NB4 (cell line): ENCODE measurements around the gene APOL3.
"Not testable (repeated sequence)": the region's sequence is repeated elsewhere in the genome, so short reads cannot be mapped to it uniquely, and the experiment has no call there.

Experiments
- DNase-seq: peaks from one replicate; pipeline ENCODE4 v3.0.0; 2010; ENCODE audit warnings: low read depth
- H3K4me3 ChIP-seq: one replicate; pipeline ENCODE4 v1.5.1; 2011; ENCODE audit warnings: mild to moderate bottlenecking, low read depth, low read length, moderate library complexity
- CTCF ChIP-seq: IDR thresholded peaks from one replicate; pipeline ENCODE4 v1.5.1; 2012; ENCODE audit warnings: low read depth, low read length
- MAX ChIP-seq: IDR thresholded peaks from 2 replicates; pipeline ENCODE4 v1.6.1; 2011; ENCODE audit warnings: low read depth, low read length
- MYC ChIP-seq: IDR thresholded peaks from 2 replicates; pipeline ENCODE4 v1.6.1; 2011; ENCODE audit warnings: low read depth, low read length
- POLR2A ChIP-seq: IDR thresholded peaks from 2 replicates; pipeline ENCODE4 v1.6.1; 2011; ENCODE audit warnings: mild to moderate bottlenecking; ENCODE audit not compliant: insufficient read length; ENCODE audit errors: extremely low read depth

The APOL3 gene

GRCh38 chr22:36204632-36205015 lies 44.1 kb upstream of the APOL3 start:
- no peak overlapping the region for H3K4me3 ChIP-seq
- TF ChIP-seq POLR2A, result no peak
- TF ChIP-seq MAX, result no peak
- no peak for TF ChIP-seq CTCF
- TF ChIP-seq MYC, result no peak
- no peak for DNase-seq

GRCh38 chr22:36204001-36204631 lies 43.6 kb upstream of the APOL3 start:
- no peak overlapping the region for H3K4me3 ChIP-seq
- no peak for TF ChIP-seq CTCF
- TF ChIP-seq MYC, result no peak
- no peak for TF ChIP-seq POLR2A
- TF ChIP-seq MAX, result no peak

GRCh38 chr22:36203441-36203840 lies 42.9 kb upstream of the APOL3 start:
- DNase-seq, H3K4me3 ChIP-seq: not testable (repeated sequence)

More at GRCh38 chr22:36204001-36204631, 43.6 kb upstream of the APOL3 start:
- DNase-seq, result no peak

GRCh38 chr22:36202906-36203305 lies 42.4 kb upstream of the APOL3 start:
- DNase-seq, result not testable (repeated sequence)

GRCh38 chr22:36201630-36202319 lies 41.2 kb upstream of the APOL3 start, which contains the start of gene APOL4:
APOL4 (minus strand) TSS chr22:36201809; CDS start chr22:36201734, 75 bp downstream.
- DNase-seq, result no peak
- TF ChIP-seq MYC (no peak), MAX (no peak), CTCF (no peak), POLR2A (no peak)
- no peak within 1 kb of the TSS for H3K4me3 ChIP-seq

More at GRCh38 chr22:36202906-36203305, 42.4 kb upstream of the APOL3 start:
- not testable (repeated sequence) for H3K4me3 ChIP-seq

GRCh38 chr22:36201025-36201424 lies 40.5 kb upstream of the APOL3 start:
- DNase-seq, H3K4me3 ChIP-seq: not testable (repeated sequence)

GRCh38 chr22:36199001-36199551 lies 38.5 kb upstream of the APOL3 start:
- no peak for DNase-seq
- no peak overlapping the region for H3K4me3 ChIP-seq
- no peak for TF ChIP-seq MAX
- no peak for TF ChIP-seq MYC
- no peak for TF ChIP-seq POLR2A
- TF ChIP-seq CTCF, result no peak
